Measurements from ENCODE around the gene PTAR1. TPM values are rescaled to one million over a fixed set of nuclear protein-coding genes. Genes with fewer than 3 reads are reported as not detected.

Gene PTAR1
- total RNA-seq, 1 donor from 2014 or later, result 63.4 TPM

DNA sequence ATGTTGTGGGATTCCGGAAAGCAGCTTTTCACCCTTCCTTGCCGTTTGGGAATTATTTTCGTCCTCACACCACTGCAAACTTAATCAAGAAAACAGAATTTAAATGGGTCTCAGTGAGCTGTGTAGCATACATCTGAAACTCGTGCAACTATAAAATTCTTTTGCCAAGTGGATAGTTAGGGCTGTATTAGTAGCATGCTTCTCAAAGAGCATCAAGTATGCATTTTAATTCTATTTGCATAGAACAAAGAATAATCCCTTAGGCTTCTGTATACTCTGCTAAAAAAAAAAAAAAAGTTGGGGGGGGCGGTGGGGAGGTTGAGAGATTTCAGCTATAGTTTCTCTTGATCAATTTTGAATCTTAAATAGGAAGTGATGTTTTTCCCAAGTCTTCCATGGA lies 75.9 kb downstream of the PTAR1 start:
- intact Hi-C loops (cut with DNase I), result no loop called here
- no peak for DNase-seq (ENCODE audit: low spot score)
- no peak for ATAC-seq

DNA sequence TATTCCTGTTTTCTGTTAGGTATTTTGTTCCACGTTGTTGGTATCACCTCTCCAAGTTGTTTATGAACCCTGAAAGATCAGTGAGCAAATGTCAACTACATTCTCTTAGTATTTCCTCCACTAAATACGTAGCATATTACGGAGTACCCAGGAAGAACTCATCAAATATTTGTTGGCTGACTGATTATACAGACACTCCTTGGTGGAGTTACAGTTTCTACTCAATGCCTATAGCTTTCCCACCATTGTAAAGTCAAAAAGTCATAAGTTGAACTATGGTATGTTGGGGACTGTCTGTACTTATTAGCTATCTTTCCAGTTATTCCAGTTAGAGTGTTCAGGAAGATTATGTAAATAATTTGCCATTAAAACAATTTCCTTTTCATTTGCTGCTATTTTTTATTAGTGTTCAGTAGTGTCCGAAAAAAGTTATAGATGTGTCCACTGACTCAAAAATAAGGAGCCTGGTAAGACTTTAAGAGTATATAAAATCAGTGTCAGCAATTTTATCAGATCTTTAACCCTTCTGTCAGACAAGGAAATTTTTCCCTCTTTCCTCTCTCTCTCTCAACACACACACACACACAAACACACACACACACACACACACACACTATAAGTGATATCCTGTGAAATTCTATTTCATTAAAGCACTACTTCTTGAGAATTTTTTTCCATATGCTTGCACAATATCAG lies 80.8 kb downstream of the PTAR1 start:
- ATAC-seq (no peak), DNase-seq (ENCODE audit: low spot score) (no peak)
- intact Hi-C loops (cut with DNase I), result no loop called here

DNA sequence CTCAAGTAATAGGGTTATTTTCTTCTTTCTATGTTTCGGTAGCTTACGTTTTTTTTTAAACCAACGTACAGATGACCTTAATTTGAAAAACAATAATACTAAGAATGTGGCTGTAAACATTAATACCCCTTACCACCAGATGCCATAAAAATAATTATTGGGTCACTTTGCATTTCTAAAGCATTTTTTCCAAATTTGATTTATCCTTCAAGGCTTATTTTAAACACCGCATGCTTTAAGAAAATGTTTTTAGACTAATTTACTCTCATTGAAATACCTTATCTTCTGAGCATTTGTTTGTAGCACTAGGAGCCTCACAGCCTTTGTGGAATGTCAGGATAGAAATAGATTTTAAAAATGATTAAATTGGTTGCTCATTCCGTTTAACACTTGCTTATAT lies 81.9 kb downstream of the PTAR1 start:
- intact Hi-C loops (cut with DNase I), result no loop called here
- ATAC-seq (no peak), DNase-seq (ENCODE audit: low spot score) (no peak)

DNA sequence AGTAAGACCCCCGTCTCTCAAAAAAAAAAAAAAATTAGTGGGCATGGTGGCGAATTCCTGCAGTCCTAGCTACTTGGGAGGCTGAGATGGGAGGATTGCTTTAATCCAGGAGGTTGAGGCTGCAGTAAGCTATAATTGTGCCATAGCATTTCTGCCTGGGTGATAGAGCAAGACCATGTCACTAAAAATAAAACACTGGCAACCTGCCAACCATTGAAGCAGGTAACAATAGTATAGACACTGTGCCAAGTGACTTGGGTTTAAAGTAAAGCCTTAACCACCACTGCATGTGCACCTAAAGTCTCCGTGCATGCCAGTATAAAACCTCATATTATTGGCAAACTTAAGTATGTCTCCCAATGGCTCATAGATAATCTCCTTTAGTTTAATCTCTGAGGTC lies 84.2 kb downstream of the PTAR1 start:
- ATAC-seq (no peak), DNase-seq (ENCODE audit: low spot score) (no peak)
- intact Hi-C loops (cut with DNase I), result no loop called here

DNA sequence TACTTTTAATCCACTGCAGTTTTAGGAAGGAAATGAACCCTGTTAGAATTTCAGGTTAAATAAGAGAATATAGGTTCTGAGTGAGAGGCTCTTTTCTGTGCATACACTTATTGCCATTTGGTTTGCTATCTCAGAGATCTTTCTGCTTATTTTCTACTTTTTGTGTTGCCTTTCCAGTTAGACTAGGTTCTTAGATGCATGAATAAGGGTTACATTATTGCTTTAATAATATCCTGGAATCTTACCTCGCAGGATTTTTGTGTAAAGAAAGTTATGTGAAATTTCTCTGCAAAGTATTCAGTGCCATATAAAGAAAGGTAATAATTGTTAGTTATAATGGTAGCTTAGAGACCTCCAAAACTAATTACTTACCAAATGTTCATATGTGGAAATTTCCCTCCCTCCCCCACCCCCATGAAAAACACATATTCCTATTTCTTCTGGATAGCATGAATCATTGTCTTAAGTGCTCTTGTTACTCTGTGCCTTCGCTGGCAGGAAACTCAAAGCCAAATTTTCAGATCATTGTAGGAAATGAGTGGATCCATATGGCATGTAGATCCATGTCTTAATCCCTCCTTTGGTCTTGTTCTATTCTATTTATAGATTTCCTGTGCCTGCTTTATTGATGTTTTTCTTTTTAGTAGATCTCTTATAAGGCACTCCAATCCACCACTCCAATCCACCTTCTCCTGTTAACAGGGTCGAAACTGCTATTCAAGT lies 84.9 kb downstream of the PTAR1 start:
- no peak for ATAC-seq

DNA sequence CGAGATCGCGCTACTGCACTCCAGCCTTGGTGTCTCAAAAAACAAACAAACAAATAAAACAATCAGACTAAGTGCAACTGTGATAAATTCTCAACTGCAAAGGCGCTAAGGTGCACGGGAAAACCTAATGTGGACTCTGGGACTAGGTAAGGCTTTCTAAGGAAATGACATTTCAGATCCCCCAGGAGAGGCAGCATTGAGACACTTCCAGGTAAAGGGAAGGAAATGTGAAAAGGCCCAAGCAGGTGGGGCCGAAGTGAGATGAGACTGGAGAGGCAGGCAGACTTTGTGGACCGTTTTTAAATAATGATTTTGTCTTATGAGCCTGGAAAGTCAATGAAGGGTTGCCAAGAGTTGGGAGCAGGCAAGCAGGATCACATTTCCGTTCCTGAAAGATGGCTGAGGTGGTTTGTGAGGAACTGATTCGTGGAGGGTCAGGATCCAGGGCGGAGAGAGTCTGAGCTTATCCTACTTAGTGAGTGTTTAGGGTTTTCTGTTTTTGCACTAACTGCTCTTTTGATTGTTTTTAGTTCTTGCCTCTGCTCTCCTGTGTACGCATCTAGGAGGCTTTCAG lies 85.6 kb downstream of the PTAR1 start:
- no peak for ATAC-seq
- no peak for DNase-seq (ENCODE audit: low spot score)
- intact Hi-C loops (cut with DNase I), result no loop called here

More for the DNA sequence above, 84.9 kb downstream of the PTAR1 start:
- intact Hi-C loops (cut with DNase I), result no loop called here
- DNase-seq (ENCODE audit: low spot score), result no peak

DNA sequence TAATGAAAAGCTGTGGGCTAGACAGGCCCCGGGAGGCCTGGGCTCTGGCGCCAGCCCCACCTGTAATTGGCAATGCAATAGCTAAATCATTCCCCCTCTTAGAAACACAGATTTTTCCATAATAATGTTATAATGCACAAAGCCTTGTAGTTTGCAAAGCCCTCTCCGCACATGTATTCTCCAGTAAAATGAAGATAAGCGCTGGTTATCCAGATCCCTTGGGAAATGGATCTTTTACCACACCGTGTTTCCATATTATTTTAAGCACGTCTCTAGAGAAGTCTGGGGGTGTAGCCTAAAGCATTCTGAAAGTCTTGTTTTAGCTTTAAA lies 86.5 kb downstream of the PTAR1 start:
- ATAC-seq (no peak), DNase-seq (ENCODE audit: low spot score) (no peak)
- intact Hi-C loops (cut with DNase I), result no loop called here

DNA sequence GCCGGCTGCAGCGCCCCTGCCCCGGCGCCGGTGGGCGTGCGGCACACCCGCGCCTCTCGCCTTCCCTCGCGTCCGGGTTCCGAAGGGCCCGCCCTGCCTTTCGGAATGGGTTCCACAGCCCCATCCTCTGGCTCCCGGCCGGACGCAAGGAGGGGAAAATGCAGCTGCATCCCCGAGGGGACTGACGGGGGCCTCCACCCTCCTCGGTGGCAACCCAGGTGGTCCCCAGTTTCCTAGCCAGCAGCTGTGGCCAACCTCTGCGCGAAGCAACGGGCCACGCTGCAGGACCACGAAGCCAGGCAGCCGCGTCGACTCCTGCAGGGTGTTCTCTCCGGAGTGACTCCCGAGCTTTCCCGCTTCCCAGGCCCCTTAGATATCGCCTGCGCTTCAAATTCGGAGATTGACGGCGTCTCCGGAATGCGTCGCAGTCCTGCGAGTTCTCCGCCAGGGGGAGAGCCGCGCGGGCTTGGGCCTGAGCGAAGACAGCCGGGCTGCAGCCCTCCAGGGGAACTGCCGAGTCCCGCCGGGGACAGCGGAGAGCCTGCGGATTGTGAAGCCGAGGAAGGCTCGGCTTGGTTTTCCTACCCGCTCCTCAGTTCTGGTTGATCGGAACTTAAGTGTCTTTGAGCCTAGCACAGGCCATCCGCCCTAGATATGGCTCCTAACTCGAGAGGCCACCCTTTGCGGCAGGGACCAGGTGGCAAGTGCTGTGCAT lies 87.1 kb downstream of the PTAR1 start:
- ATAC-seq (peak; percentile 89), DNase-seq (ENCODE audit: low spot score) (peak; percentile 90)
- intact Hi-C loops (cut with DNase I), result no loop called here

DNA sequence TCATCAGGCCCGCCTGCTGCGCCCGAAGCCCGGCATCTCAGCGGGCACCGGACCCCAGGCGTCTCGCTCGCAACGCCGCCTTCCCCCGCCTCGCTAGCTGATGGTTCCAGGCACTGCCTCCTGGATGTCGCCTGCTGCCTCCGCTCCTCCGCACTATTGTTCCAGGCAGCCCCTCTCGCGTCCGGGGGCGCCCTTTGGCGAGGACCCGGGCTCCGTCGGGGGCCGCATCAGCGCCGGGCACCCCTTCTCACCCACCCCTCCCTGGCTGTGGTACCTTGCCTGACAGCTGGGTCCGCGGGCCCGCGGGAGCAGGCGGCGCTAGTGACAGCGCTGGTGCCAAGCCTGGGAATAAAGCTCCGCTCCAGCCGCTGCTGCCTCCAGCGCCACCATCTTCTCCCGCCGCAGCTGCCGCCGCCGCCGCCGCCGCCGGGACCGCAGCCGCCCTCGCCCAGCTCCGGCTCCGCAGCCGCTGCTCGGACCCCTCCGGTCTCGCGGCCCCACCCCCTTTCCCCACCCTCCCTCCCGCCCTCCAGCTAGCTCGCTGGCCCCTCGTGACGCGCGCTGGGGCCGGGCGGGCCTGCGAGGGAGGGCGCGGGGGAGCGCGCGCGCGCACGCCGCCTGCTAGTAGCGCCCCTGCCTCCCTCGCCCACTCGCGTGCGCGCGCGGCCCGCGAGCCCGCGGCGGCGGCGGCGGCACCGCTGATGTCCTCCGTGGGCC lies 87.8 kb downstream of the PTAR1 start, which contains the start of gene APBA1:
Gene APBA1 (minus strand): TSS at position 493 of the 717 bp plus-strand sequence.
- DNase-seq (ENCODE audit: low spot score), result peak; percentile 81
- intact Hi-C loops (cut with DNase I), result no loop called here
- peak; percentile 86 for ATAC-seq

DNA sequence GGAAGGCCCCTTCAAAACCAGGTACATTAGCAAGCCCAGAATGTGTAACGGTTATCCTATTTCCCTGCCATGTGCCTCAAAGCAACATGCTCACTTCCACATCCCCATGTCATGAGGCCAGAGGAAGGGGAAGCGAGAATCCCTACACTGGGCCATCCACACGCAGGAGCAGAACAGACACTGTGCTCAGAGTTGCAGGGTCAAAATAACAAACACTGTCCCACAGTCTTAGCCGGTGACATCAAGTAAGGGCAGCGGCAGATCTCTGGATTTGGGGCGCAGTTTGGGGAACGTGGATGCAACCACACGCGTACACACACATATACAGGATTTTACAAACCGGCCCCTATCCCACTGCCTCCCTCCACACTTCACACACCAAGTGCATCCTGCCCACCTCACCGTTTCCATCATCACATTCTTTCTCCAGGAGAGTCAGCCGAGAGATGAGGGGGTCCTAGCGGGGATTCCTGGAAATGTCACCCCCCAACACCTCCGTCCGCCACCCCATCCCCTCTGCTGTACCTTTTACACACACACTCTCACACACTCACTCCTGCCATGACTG lies 88.4 kb downstream of the PTAR1 start:
- intact Hi-C loops (cut with DNase I), result no loop called here
- ATAC-seq (peak; percentile 67), DNase-seq (ENCODE audit: low spot score) (peak; percentile 57)

DNA sequence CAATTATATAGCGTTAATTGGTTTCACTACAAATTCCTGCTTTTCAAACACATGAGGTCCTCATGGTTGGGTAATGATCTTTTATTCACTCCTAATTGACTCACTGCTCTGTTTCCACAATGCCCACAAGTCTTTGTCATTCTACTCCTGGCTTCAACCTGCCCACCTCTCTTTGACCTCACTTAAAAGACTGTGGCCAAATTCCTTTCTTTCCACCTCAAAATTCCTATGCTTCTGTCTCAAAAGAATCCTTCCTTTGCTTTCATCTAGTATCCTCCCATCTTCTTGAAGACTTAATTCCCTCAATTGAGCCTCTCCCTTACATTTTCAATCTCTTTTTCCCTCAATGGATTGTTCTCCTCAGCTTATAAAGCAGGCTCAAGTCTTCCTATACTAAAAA lies 92.5 kb downstream of the PTAR1 start:
- DNase-seq (ENCODE audit: low spot score) (no peak), ATAC-seq (no peak)
- intact Hi-C loops (cut with DNase I), result no loop called here

DNA sequence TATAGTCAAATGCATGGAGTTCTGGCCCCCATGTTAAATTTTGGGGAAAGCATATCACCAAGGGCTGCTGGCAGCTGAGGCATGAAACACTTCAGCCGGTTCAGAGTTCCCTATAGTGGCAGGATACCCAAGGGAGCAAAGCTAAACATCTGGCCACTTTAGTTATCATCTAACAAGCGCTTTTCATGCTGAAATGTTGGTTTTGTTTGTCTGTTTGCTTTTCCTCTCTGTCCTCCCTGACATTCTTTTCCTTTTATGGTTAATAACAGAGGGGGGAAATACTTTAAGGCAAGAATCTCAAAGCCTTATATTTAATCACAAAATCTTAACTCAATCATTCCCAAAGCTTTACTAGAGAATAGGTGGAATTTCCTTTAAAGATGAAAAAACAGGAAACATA lies 99.5 kb downstream of the PTAR1 start:
- intact Hi-C loops (cut with DNase I), result no loop called here
- no peak for ATAC-seq
- no peak for DNase-seq (ENCODE audit: low spot score)

Other genes with a start within 250 kb of the PTAR1 start
- gene APBA1, start 87.6 kb downstream of the PTAR1 start, total RNA-seq, result 11.1 TPM
- gene CFAP95, start 60.8 kb upstream of the PTAR1 start, total RNA-seq, result not detected